Neural cell (in vitro differentiated cells): Measurements from ENCODE around the gene SH3TC1. TPM values are rescaled to one million over a fixed set of nuclear protein-coding genes. Genes with fewer than 3 reads are reported as not detected.

Experiments
- H2AFZ ChIP-seq: fragments of 200-600, 300-800 bp; sonication (generic), shearing (Covaris generic); 2 replicates; pipeline ENCODE4 v1.6.0; 2014; ENCODE audit warnings: low read depth, mild to moderate bottlenecking, antibody characterized with exemption, low read length, moderate library complexity
- H3F3A ChIP-seq: fragments of 200-600 bp; shearing (Covaris generic); 2 replicates; pipeline ENCODE4 v1.6.1; 2016; ENCODE audit warnings: mild to moderate bottlenecking, moderate library complexity, mixed read lengths, antibody characterized with exemption, low read length; ENCODE audit not compliant: insufficient read depth, poor library complexity, severe bottlenecking
- H3K27ac ChIP-seq: fragments of 200-600, 300-800 bp; sonication (generic), shearing (Covaris generic); 2 replicates; pipeline ENCODE4 v1.5.1; 2014; ENCODE audit warnings: mild to moderate bottlenecking, low read length, moderate library complexity
- H3K27me3 ChIP-seq: fragments of 300-800, 200-600 bp; sonication (generic), shearing (Covaris generic); 2 replicates; pipeline ENCODE4 v1.6.0; 2014; ENCODE audit warnings: mild to moderate bottlenecking, low read depth, low read length, moderate library complexity; ENCODE audit not compliant: insufficient read depth
- H3K36me3 ChIP-seq: fragments of 300-800, 200-600 bp; sonication (generic), shearing (Covaris generic); 2 replicates; pipeline ENCODE4 v1.5.1; 2014; ENCODE audit warnings: mild to moderate bottlenecking, antibody characterized with exemption, low read length, moderate library complexity; ENCODE audit not compliant: insufficient read depth
- H3K4me2 ChIP-seq: fragments of 300-800, 200-600 bp; sonication (generic), shearing (Covaris generic); 2 replicates; pipeline ENCODE4 v1.6.0; 2014; ENCODE audit warnings: mild to moderate bottlenecking, low read length
- H3K4me3 ChIP-seq: fragments of 300-800, 200-600 bp; sonication (generic), shearing (Covaris generic); 2 replicates; pipeline ENCODE4 v1.5.1; 2014; ENCODE audit warnings: mild to moderate bottlenecking, low read length, moderate library complexity
- H3K79me2 ChIP-seq: fragments of 200-600 bp; shearing (Covaris generic); replicated peaks from 2 replicates; pipeline ENCODE4 v1.6.0; 2014; ENCODE audit warnings: mild to moderate bottlenecking, low read length, moderate library complexity; ENCODE audit not compliant: insufficient read depth
- H3K9ac ChIP-seq: fragments of 300-800, 200-600 bp; sonication (generic), shearing (Covaris generic); 2 replicates; pipeline ENCODE4 v1.6.1; 2016; ENCODE audit warnings: mild to moderate bottlenecking, low read length, mixed read lengths
- H3K9me2 ChIP-seq: fragments of 200-600 bp; shearing (Covaris generic); 2 replicates; pipeline ENCODE4 v1.6.1; 2016; ENCODE audit warnings: mild to moderate bottlenecking, low read length, mixed read lengths; ENCODE audit not compliant: insufficient read depth
- H3K9me3 ChIP-seq: fragments of 200-600, 300-800 bp; sonication (generic), shearing (Covaris generic); 2 replicates; pipeline ENCODE4 v1.6.1; 2016; ENCODE audit warnings: mild to moderate bottlenecking, mixed run types, low read length, moderate library complexity, mixed read lengths
- H4K20me1 ChIP-seq: fragments of 200-600 bp; shearing (Covaris generic); 2 replicates; pipeline ENCODE4 v1.6.1; 2016; ENCODE audit warnings: mild to moderate bottlenecking, mixed run types; ENCODE audit not compliant: insufficient read depth
- EP300 ChIP-seq: fragments of 450-650 bp; conservative IDR thresholded peaks from 2 replicates; pipeline ENCODE4 v1.6.1; 2014; ENCODE audit warnings: antibody characterized with exemption, mild to moderate bottlenecking, moderate library complexity; ENCODE audit not compliant: poor library complexity, severe bottlenecking
- EZH2 ChIP-seq: fragments of 200-600, 300-800 bp; shearing (Covaris generic), sonication (generic); IDR thresholded peaks from 2 replicates; pipeline ENCODE4 v1.6.1; 2014; ENCODE audit warnings: antibody characterized with exemption, low read length, borderline replicate concordance, mild to moderate bottlenecking; ENCODE audit not compliant: insufficient read depth, poor library complexity, severe bottlenecking
- MXI1 ChIP-seq: fragments of 450-650 bp; conservative IDR thresholded peaks from 2 replicates; pipeline ENCODE4 v1.6.1; 2014; ENCODE audit warnings: antibody characterized with exemption, mild to moderate bottlenecking; ENCODE audit not compliant: poor library complexity, severe bottlenecking
- POLR2AphosphoS5 ChIP-seq: IDR thresholded peaks from 2 replicates; pipeline ENCODE4 v1.6.1; 2012
- RAD21 ChIP-seq: fragments of 450-650 bp; conservative IDR thresholded peaks from 2 replicates; pipeline ENCODE4 v1.6.1; 2014; ENCODE audit warnings: antibody characterized with exemption, mild to moderate bottlenecking, moderate library complexity
- REST ChIP-seq: IDR thresholded peaks from 2 replicates; pipeline ENCODE4 v1.6.1; 2012; ENCODE audit warnings: borderline replicate concordance
- SMC3 ChIP-seq: fragments of 450-650 bp; conservative IDR thresholded peaks from 2 replicates; pipeline ENCODE4 v1.6.1; 2014; ENCODE audit warnings: antibody characterized with exemption, mild to moderate bottlenecking, moderate library complexity; ENCODE audit not compliant: poor library complexity
- TAF1 ChIP-seq: IDR thresholded peaks from 2 replicates; pipeline ENCODE4 v1.6.1; 2012; ENCODE audit warnings: low read depth
- polyA plus RNA-seq: library from polyadenylated mRNA; depleted of rRNA; stranded (reverse); fragments of >200 nt; gene quantifications from 2 replicates; pipeline ENCODE4 v1.2.3, GENCODE V29; 2014
- TF ChIP-seq, protein P1 (sequence below): fragments of 450-650 bp; IDR thresholded peaks from 2 replicates; pipeline ENCODE4 v1.5.1; 2014; ENCODE audit warnings: antibody characterized with exemption, mild to moderate bottlenecking, moderate library complexity; ENCODE audit not compliant: poor library complexity, severe bottlenecking

SH3TC1 gene
- polyA plus RNA-seq, 1 donor from 2014 or later, result not detected

GRCh38 chr4:8229331-8229975 is 30.4 kb downstream of the SH3TC1 start:
- Histone ChIP-seq H3K9ac (no peak overlapping the region), H3K79me2 (no peaks in the 10 kb centered on the region), H3F3A (no peaks in the 10 kb centered on the region), H4K20me1 (no peaks in the 10 kb centered on the region), H3K9me2 (no peaks in the 10 kb centered on the region), H3K27ac (no peak overlapping the region), H2AFZ (no peak overlapping the region), H3K27me3 (no peaks in the 10 kb centered on the region), H3K4me3 (no peak overlapping the region), H3K36me3 (no peaks in the 10 kb centered on the region), H3K9me3 (no peaks in the 10 kb centered on the region), H3K4me2 (no peak overlapping the region)
- TF ChIP-seq, protein P1, sequence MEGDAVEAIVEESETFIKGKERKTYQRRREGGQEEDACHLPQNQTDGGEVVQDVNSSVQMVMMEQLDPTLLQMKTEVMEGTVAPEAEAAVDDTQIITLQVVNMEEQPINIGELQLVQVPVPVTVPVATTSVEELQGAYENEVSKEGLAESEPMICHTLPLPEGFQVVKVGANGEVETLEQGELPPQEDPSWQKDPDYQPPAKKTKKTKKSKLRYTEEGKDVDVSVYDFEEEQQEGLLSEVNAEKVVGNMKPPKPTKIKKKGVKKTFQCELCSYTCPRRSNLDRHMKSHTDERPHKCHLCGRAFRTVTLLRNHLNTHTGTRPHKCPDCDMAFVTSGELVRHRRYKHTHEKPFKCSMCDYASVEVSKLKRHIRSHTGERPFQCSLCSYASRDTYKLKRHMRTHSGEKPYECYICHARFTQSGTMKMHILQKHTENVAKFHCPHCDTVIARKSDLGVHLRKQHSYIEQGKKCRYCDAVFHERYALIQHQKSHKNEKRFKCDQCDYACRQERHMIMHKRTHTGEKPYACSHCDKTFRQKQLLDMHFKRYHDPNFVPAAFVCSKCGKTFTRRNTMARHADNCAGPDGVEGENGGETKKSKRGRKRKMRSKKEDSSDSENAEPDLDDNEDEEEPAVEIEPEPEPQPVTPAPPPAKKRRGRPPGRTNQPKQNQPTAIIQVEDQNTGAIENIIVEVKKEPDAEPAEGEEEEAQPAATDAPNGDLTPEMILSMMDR, result no peak
- TF ChIP-seq POLR2AphosphoS5, result no peak
- no peak for TF ChIP-seq EP300
- TF ChIP-seq SMC3, result no peak
- TF ChIP-seq MXI1, result no peak
- no peak for TF ChIP-seq REST
- no peak for TF ChIP-seq EZH2
- TF ChIP-seq TAF1, result no peak
- TF ChIP-seq RAD21, result no peak

DNA sequence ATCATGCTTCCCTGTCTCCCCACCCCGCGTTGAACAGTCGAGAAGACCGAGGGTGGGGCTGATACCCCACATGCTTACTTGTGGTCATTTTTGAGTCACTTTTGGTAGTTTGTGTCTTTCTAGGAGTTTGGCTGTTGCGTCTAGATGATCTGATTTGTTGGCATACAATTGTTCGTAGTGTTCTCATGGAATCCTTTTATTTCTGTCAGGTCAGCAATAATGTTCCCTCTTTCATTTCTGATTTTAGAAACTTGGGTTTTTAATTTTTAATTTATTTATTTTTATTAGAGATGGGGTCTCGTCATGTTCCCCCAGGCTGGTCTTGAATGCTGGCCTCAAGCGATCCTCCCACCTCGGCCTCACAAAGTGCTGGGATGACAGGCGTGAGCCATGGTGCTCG is 30.9 kb downstream of the SH3TC1 start:
- H3K9me2 ChIP-seq, result no peaks in the 10 kb centered on the region
- H3K9me3 ChIP-seq, result no peaks in the 10 kb centered on the region
- no peak overlapping the region for H3K4me2 ChIP-seq
- no peak overlapping the region for H3K4me3 ChIP-seq
- no peak for TF ChIP-seq SMC3
- no peak for TF ChIP-seq RAD21
- no peak for TF ChIP-seq REST
- no peak for TF ChIP-seq MXI1
- TF ChIP-seq EZH2, result no peak
- TF ChIP-seq EP300, result no peak
- no peak for TF ChIP-seq POLR2AphosphoS5
- no peak for TF ChIP-seq TAF1
- TF ChIP-seq, protein P1, result no peak
- no peaks in the 10 kb centered on the region for H3K79me2 ChIP-seq
- no peaks in the 10 kb centered on the region for H3K27me3 ChIP-seq
- no peaks in the 10 kb centered on the region for H4K20me1 ChIP-seq
- H3K36me3 ChIP-seq, result no peaks in the 10 kb centered on the region
- no peaks in the 10 kb centered on the region for H3F3A ChIP-seq
- H3K27ac ChIP-seq, result no peak overlapping the region
- no peak overlapping the region for H3K9ac ChIP-seq
- H2AFZ ChIP-seq, result no peak overlapping the region
